K562 (cell line): ENCODE data around the gene CUL9. TPM values are rescaled to one million over a fixed set of nuclear protein-coding genes. Genes with fewer than 3 reads are reported as not detected.

Experiments used
- ID3 ChIP-seq, 2 experiments: fragments of 250-450 bp in 1 of 2; fragments of 450-650 bp in 1 of 2; sonication (Bioruptor Pico) in 1 of 2; IDR thresholded peaks; 2 replicates each; pipeline versions ENCODE4 v1.6.1 to v1.8.0; 2016 to 2021; ENCODE audit warnings: mild to moderate bottlenecking in 2 of 2, moderate library complexity in 2 of 2, missing compliant biosample characterization in 1 of 2, missing genetic modification characterization in 1 of 2
- NR0B1 ChIP-seq: fragments of 450-650 bp; IDR thresholded peaks from one replicate; pipeline ENCODE4 v1.6.1; 2018; ENCODE audit warnings: mild to moderate bottlenecking, moderate library complexity; ENCODE audit not compliant: partially characterized antibody
- PYGO2 ChIP-seq: fragments of 450-650 bp; IDR thresholded peaks from 2 replicates; pipeline ENCODE4 v1.6.1; 2016; ENCODE audit warnings: mild to moderate bottlenecking, missing genetic modification characterization, moderate library complexity, missing compliant biosample characterization
- SRSF3 ChIP-seq: fragments of 200-400 bp; formaldehyde crosslinking; IDR thresholded peaks from 2 replicates; pipeline ENCODE4 v1.6.1; 2016; ENCODE audit warnings: mild to moderate bottlenecking, low read length, moderate library complexity; ENCODE audit not compliant: insufficient read depth
- ZNF175 ChIP-seq: fragments of 200-800 bp; sonication (Bioruptor generic); IDR thresholded peaks from 2 replicates; pipeline ENCODE4 v1.6.1; 2016; ENCODE audit warnings: low read depth, mild to moderate bottlenecking, missing genetic modification characterization, missing compliant biosample characterization
- ZNF316 ChIP-seq: fragments of 450-650 bp; IDR thresholded peaks from 2 replicates; pipeline ENCODE4 v1.6.1; 2016
- ZNF398 ChIP-seq: fragments of 250-450 bp; sonication (Bioruptor Pico); IDR thresholded peaks from 2 replicates; pipeline ENCODE4 v1.8.0; 2021; ENCODE audit warnings: moderate library complexity, mild to moderate bottlenecking, inconsistent platforms
- ZNF740 ChIP-seq, 3 experiments: fragments of 200-800 bp in 1 of 3; sonication (Bioruptor generic) in 1 of 3; sonication (generic) in 1 of 3; formaldehyde crosslinking in 1 of 3; IDR thresholded peaks; 2 replicates each; pipeline versions ENCODE4 v1.6.1 to v1.8.0; 2016 to 2022; ENCODE audit warnings: mild to moderate bottlenecking in 2 of 3, missing compliant biosample characterization in 2 of 3, missing genetic modification characterization in 2 of 3, missing genetic modification reagents in 1 of 3
- polyA plus RNA-seq, 8 experiments: library from polyadenylated mRNA; depleted of rRNA in 4 of 8; stranded (reverse) in 5 of 8; unstranded in 3 of 8; fragments of >200 nt; fragmentation: Nextera tagmentation in 2 of 8; fragmentation: Illumina TruSeq in 1 of 8; extraction: Ambion mirVana in 2 of 8; extraction: Trizol in 1 of 8; gene quantifications; 2 replicates each; pipeline versions ENCODE4 v1.2.1 to v1.2.3, GENCODE V29; 2011 to 2014; ENCODE audit warnings: inconsistent platforms in 1 of 8, missing spikeins in 1 of 8
- total RNA-seq, 7 experiments: library from RNA; depleted of rRNA in 6 of 7; stranded (reverse); fragments of >200 nt in 6 of 7; fragmentation: Illumina TruSeq in 2 of 7; extraction: Trizol in 2 of 7; gene quantifications; 2 replicates each; pipeline versions ENCODE4 v1.2.1 to v1.2.3, GENCODE V29; 2011 to 2021; ENCODE audit warnings: low replicate concordance in 1 of 7
- TF ChIP-seq, protein P1 (sequence below): sonication (generic); formaldehyde crosslinking; IDR thresholded peaks from 2 replicates; pipeline ENCODE4 v1.4.0; 2020; ENCODE audit warnings: mild to moderate bottlenecking, missing genetic modification reagents
- TF ChIP-seq, protein P2 (sequence below): fragments of 450-650 bp; IDR thresholded peaks from 2 replicates; pipeline ENCODE4 v1.6.1; 2016; ENCODE audit warnings: missing biosample characterization, missing genetic modification characterization
- TF ChIP-seq, protein P3 (sequence below): fragments of 450-650 bp; IDR thresholded peaks from 2 replicates; pipeline ENCODE4 v1.6.1; 2017; ENCODE audit warnings: antibody characterized with exemption, mild to moderate bottlenecking

The CUL9 gene
- total and polyA plus RNA-seq, 9 of the 15 experiments (the other 6 are each of a cell fraction or from before 2014, with no cell fraction given) = 0.50 to 20.7 (median 6.6) TPM

GRCh38 chr6:43231053-43231452 lies 49.1 kb downstream of the CUL9 start (continued):
- TF ChIP-seq, protein P1, sequence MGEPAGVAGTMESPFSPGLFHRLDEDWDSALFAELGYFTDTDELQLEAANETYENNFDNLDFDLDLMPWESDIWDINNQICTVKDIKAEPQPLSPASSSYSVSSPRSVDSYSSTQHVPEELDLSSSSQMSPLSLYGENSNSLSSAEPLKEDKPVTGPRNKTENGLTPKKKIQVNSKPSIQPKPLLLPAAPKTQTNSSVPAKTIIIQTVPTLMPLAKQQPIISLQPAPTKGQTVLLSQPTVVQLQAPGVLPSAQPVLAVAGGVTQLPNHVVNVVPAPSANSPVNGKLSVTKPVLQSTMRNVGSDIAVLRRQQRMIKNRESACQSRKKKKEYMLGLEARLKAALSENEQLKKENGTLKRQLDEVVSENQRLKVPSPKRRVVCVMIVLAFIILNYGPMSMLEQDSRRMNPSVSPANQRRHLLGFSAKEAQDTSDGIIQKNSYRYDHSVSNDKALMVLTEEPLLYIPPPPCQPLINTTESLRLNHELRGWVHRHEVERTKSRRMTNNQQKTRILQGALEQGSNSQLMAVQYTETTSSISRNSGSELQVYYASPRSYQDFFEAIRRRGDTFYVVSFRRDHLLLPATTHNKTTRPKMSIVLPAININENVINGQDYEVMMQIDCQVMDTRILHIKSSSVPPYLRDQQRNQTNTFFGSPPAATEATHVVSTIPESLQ (CRISPR knock-in tag) = no peak
- TF ChIP-seq, protein P2, sequence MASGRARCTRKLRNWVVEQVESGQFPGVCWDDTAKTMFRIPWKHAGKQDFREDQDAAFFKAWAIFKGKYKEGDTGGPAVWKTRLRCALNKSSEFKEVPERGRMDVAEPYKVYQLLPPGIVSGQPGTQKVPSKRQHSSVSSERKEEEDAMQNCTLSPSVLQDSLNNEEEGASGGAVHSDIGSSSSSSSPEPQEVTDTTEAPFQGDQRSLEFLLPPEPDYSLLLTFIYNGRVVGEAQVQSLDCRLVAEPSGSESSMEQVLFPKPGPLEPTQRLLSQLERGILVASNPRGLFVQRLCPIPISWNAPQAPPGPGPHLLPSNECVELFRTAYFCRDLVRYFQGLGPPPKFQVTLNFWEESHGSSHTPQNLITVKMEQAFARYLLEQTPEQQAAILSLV = 0 out of 2 replicates have a peak, but pooled peaks have one; percentile 19
- TF ChIP-seq ZNF175 (CRISPR knock-in tag) (0 out of 2 replicates have a peak, but pooled peaks have one; percentile 28), ZNF316 (no peak), NR0B1 (no peak), SRSF3 (no peak), ZNF398 (CRISPR knock-in tag) (no peak), ZNF740 (CRISPR knock-in tag; IDR thresholded peaks at IDR 0.05) (no peak), ZNF740 (tag; IDR thresholded peaks at IDR 0.05) (peak in 1 of 2 experiments; percentile 49; a peak in 1 of 4 replicates), PYGO2 (tag) (peak; percentile 19; the same call in 1 of the 2 replicates), ID3 (CRISPR knock-in tag; IDR thresholded peaks at IDR 0.05) (0 out of 2 replicates have a peak, but pooled peaks have one; percentile 19), ID3 (tag; IDR thresholded peaks at IDR 0.05) (peak; percentile 53; the same call in 1 of the 2 replicates)
- TF ChIP-seq, protein P3, sequence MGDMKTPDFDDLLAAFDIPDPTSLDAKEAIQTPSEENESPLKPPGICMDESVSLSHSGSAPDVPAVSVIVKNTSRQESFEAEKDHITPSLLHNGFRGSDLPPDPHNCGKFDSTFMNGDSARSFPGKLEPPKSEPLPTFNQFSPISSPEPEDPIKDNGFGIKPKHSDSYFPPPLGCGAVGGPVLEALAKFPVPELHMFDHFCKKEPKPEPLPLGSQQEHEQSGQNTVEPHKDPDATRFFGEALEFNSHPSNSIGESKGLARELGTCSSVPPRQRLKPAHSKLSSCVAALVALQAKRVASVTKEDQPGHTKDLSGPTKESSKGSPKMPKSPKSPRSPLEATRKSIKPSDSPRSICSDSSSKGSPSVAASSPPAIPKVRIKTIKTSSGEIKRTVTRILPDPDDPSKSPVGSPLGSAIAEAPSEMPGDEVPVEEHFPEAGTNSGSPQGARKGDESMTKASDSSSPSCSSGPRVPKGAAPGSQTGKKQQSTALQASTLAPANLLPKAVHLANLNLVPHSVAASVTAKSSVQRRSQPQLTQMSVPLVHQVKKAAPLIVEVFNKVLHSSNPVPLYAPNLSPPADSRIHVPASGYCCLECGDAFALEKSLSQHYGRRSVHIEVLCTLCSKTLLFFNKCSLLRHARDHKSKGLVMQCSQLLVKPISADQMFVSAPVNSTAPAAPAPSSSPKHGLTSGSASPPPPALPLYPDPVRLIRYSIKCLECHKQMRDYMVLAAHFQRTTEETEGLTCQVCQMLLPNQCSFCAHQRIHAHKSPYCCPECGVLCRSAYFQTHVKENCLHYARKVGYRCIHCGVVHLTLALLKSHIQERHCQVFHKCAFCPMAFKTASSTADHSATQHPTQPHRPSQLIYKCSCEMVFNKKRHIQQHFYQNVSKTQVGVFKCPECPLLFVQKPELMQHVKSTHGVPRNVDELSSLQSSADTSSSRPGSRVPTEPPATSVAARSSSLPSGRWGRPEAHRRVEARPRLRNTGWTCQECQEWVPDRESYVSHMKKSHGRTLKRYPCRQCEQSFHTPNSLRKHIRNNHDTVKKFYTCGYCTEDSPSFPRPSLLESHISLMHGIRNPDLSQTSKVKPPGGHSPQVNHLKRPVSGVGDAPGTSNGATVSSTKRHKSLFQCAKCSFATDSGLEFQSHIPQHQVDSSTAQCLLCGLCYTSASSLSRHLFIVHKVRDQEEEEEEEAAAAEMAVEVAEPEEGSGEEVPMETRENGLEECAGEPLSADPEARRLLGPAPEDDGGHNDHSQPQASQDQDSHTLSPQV = peak; percentile 56
